AG09319 (cell line): ENCODE results near the gene BCAS1.
A peak's percentile ranks its signal among the peaks of the same experiment; 100 is the strongest.

Source experiments
- DNase-seq: peaks from one replicate; pipeline ENCODE4 v3.0.0-alpha.2; 2010; ENCODE audit warnings: low read depth; ENCODE audit errors: extremely low read depth
- TF ChIP-seq, protein P1 (sequence below): IDR thresholded peaks from 2 replicates; pipeline ENCODE4 v1.5.1; 2011; ENCODE audit warnings: low read depth, mild to moderate bottlenecking, inconsistent platforms, low read length, moderate library complexity

BCAS1 gene

DNA sequence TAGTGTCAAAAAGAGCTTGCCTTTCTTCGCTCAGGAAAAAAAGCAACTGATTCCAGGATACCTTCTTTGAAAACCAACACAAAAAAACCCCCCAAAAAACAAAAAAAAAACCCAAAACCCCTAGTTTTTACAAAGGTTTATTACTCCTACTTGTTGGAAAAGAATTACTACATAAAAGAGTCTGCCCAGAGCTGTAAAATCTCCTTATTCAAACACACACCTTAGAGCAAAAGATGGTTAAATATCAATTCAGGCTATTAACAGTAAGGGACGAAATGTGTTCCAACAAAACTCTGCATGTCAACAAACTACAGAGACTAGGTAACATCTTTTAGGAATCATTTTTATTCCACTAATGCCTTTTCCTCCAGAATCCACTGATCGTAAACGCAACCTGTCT is 42.7 kb downstream of the BCAS1 start:
- TF ChIP-seq, protein P1, sequence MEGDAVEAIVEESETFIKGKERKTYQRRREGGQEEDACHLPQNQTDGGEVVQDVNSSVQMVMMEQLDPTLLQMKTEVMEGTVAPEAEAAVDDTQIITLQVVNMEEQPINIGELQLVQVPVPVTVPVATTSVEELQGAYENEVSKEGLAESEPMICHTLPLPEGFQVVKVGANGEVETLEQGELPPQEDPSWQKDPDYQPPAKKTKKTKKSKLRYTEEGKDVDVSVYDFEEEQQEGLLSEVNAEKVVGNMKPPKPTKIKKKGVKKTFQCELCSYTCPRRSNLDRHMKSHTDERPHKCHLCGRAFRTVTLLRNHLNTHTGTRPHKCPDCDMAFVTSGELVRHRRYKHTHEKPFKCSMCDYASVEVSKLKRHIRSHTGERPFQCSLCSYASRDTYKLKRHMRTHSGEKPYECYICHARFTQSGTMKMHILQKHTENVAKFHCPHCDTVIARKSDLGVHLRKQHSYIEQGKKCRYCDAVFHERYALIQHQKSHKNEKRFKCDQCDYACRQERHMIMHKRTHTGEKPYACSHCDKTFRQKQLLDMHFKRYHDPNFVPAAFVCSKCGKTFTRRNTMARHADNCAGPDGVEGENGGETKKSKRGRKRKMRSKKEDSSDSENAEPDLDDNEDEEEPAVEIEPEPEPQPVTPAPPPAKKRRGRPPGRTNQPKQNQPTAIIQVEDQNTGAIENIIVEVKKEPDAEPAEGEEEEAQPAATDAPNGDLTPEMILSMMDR: no peak
- no peak for DNase-seq

GRCh38 chr20:54026295-54027064 is 43.9 kb downstream of the BCAS1 start:
- DNase-seq: no peak
- TF ChIP-seq, protein P1: no peak

DNA sequence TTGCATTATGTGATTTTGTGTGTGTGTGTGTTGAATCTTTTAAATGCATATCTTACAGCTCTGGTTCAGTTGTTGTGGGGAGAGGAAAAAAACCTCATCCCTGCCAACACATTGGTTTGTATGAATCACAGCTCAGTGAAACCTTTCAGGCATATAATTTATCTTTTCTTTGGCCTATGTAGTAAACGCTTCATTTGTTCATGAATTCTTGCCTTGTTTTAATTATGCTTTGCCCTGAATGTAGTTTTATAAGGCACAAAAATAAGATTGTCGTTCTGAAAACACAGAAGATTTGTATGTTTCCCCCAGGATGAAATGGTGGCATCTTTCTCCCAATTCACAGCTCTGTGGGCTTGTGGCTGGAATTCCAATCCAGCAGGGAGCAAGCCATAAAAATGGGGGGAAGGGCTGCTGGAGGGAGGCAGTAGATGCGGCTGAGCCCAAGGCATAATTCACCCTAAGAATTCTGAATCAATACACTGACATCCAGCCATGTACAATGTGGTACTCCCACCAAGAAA is 45.1 kb downstream of the BCAS1 start:
- DNase-seq: peak; percentile 29
- TF ChIP-seq, protein P1: no peak

- TF ChIP-seq, protein P1: no peak
- DNase-seq: no peak
Observed at GRCh38 chr20:54023406-54023805, 47.0 kb downstream of the BCAS1 start.

- TF ChIP-seq, protein P1: no peak
- DNase-seq: no peak
Observed at GRCh38 chr20:54021446-54022235, 48.8 kb downstream of the BCAS1 start.

GRCh38 chr20:54020868-54021267 is 49.5 kb downstream of the BCAS1 start:
- DNase-seq: no peak
- TF ChIP-seq, protein P1: no peak

DNA sequence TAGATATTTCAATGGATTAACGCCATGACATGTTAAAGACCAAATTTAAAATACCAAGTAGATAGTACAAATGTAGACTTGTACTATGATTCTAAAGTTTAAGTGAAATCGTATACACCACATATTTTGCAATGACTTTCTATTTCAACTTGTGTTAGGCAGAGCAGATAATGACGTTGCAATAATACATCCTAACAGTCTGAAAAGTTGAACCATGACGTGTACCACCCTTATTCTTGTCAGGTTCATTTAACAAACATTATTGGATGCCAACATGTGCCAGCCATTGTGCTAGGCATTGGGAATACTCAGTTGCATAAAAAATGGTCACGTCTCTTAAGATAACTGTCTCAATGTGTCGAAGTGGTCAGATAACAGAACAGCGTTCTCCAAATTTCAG is 50.0 kb downstream of the BCAS1 start:
- TF ChIP-seq, protein P1: no peak
- DNase-seq: no peak
